OCI-LY1 (cell line): ENCODE data around the gene FIBP.

ENCODE experiments used
- CTCF ChIP-seq: fragments of 200-600 bp; sonication (generic), shearing (Covaris generic); IDR thresholded peaks from 2 replicates; pipeline ENCODE4 v1.5.1; 2017; ENCODE audit warnings: mild to moderate bottlenecking, antibody characterized with exemption, low read length, moderate library complexity, mixed read lengths
- EZH2 ChIP-seq: fragments of 200-600 bp; sonication (generic), shearing (Covaris generic); IDR thresholded peaks from 2 replicates; pipeline ENCODE4 v1.8.0; 2017; ENCODE audit warnings: borderline replicate concordance, mixed run types, mild to moderate bottlenecking, antibody characterized with exemption, low read length, moderate library complexity, mixed read lengths

- TF ChIP-seq CTCF: no peak
- no peak for TF ChIP-seq EZH2
Measured at GRCh38 chr11:65866509-65867283, 21.6 kb downstream of the FIBP start.
